GM23338 (cell line): ENCODE measurements around the gene DLG2. TPM values are rescaled to one million over a fixed set of nuclear protein-coding genes. Genes with fewer than 3 reads are reported as not detected.

Experiments used
- ATAC-seq: fragments of 200-7000 bp; cut with Tn5 transposase; 3 replicates; pipeline ENCODE4 v1.9.1; 2020
- DNase-seq: peaks from one replicate; pipeline ENCODE4 v3.0.0-alpha.2; 2015; ENCODE audit warnings: low spot score
- H2AFZ ChIP-seq: fragments of 200-600 bp; sonication (generic); 2 replicates; pipeline ENCODE4 v1.8.0; 2016; ENCODE audit warnings: antibody characterized with exemption, mild to moderate bottlenecking, moderate library complexity
- H3F3A ChIP-seq: fragments of 200-600 bp; sonication (generic); replicated peaks from 2 replicates; pipeline ENCODE4 v1.8.0; 2017; ENCODE audit warnings: antibody characterized with exemption, mixed run types, low read depth
- H3K27ac ChIP-seq: fragments of 200-600 bp; sonication (generic); 2 replicates; pipeline ENCODE4 v1.6.1; 2016; ENCODE audit warnings: low read depth
- H3K27me3 ChIP-seq: fragments of 200-600 bp; sonication (generic); 2 replicates; pipeline ENCODE4 v1.8.0; 2016; ENCODE audit warnings: mild to moderate bottlenecking, mixed run types, moderate library complexity; ENCODE audit not compliant: insufficient read depth
- H3K36me3 ChIP-seq: fragments of 200-600 bp; sonication (generic); 2 replicates; pipeline ENCODE4 v1.8.0; 2016; ENCODE audit warnings: mild to moderate bottlenecking; ENCODE audit not compliant: insufficient read depth
- H3K4me1 ChIP-seq: fragments of 200-600 bp; sonication (generic); 2 replicates; pipeline ENCODE4 v1.8.0; 2016; ENCODE audit warnings: mild to moderate bottlenecking, moderate library complexity; ENCODE audit not compliant: insufficient read depth
- H3K4me2 ChIP-seq: fragments of 200-600 bp; sonication (generic); 2 replicates; pipeline ENCODE4 v1.7.1; 2017; ENCODE audit warnings: mixed run types
- H3K4me3 ChIP-seq: fragments of 200-600 bp; sonication (generic); 2 replicates; pipeline ENCODE4 v1.6.1; 2016; ENCODE audit warnings: mixed run types
- H3K79me2 ChIP-seq: fragments of 200-600 bp; sonication (generic); replicated peaks from 2 replicates; pipeline ENCODE4 v1.8.0; 2017; ENCODE audit warnings: mild to moderate bottlenecking; ENCODE audit not compliant: insufficient read depth
- H3K9me2 ChIP-seq: fragments of 200-600 bp; sonication (generic); 2 replicates; pipeline ENCODE4 v1.8.0; 2017; ENCODE audit not compliant: insufficient read depth
- H4K20me1 ChIP-seq: fragments of 200-600 bp; sonication (generic); replicated peaks from 2 replicates; pipeline ENCODE4 v1.8.0; 2017; ENCODE audit warnings: mild to moderate bottlenecking; ENCODE audit not compliant: insufficient read depth
- H3K27ac Mint-ChIP-seq: 2 replicates; pipeline ENCODE4 v1.8.0; 2020; ENCODE audit warnings: inconsistent platforms, mild to moderate bottlenecking, moderate library complexity, mixed read lengths
- H3K27me3 Mint-ChIP-seq: 3 replicates; pipeline ENCODE4 v1.8.0; 2022; ENCODE audit warnings: low read depth, mild to moderate bottlenecking, moderate library complexity, mixed read lengths, inconsistent platforms; ENCODE audit not compliant: insufficient read depth, poor library complexity
- H3K36me3 Mint-ChIP-seq: 3 replicates; pipeline ENCODE4 v1.8.0; 2021; ENCODE audit warnings: low read depth, mild to moderate bottlenecking, inconsistent platforms, moderate library complexity, mixed read lengths
- H3K4me1 Mint-ChIP-seq: 3 replicates; pipeline ENCODE4 v1.8.0; 2020; ENCODE audit warnings: mild to moderate bottlenecking, inconsistent platforms, mixed read lengths
- H3K4me3 Mint-ChIP-seq: 3 replicates; pipeline ENCODE4 v1.8.0; 2021; ENCODE audit warnings: moderate library complexity, mild to moderate bottlenecking, inconsistent platforms, mixed read lengths
- H3K9me3 Mint-ChIP-seq: 3 replicates; pipeline ENCODE4 v1.8.0; 2020; ENCODE audit warnings: moderate library complexity, mild to moderate bottlenecking, inconsistent platforms, mixed read lengths
- CREB1 ChIP-seq: fragments of 250-450 bp; sonication (Bioruptor Pico); IDR thresholded peaks from 2 replicates; pipeline ENCODE4 v1.5.0; 2020; ENCODE audit warnings: low read depth, mild to moderate bottlenecking, moderate library complexity
- EZH2phosphoT487 ChIP-seq: fragments of 200-600 bp; sonication (generic); IDR thresholded peaks from one replicate; pipeline ENCODE4 v1.8.1; 2018; ENCODE audit warnings: antibody characterized with exemption; ENCODE audit not compliant: unreplicated experiment
- JUNB ChIP-seq: IDR thresholded peaks from one replicate; pipeline ENCODE4 v1.6.1; 2016; ENCODE audit warnings: antibody characterized with exemption; ENCODE audit not compliant: unreplicated experiment
- NANOG ChIP-seq: IDR thresholded peaks from 2 replicates; pipeline ENCODE4 v1.6.1; 2016; ENCODE audit warnings: antibody characterized with exemption, borderline replicate concordance
- STAT1 ChIP-seq: IDR thresholded peaks from one replicate; pipeline ENCODE4 v1.6.1; 2016; ENCODE audit warnings: antibody characterized with exemption; ENCODE audit not compliant: unreplicated experiment
- ZNF114 ChIP-seq: fragments of 250-450 bp; sonication (Bioruptor Pico); IDR thresholded peaks from 2 replicates; pipeline ENCODE4 v1.5.0; 2020; ENCODE audit warnings: mild to moderate bottlenecking, moderate library complexity
- polyA plus RNA-seq: library from polyadenylated mRNA; unstranded; fragments of >200 nt; fragmentation: Nextera tagmentation; extraction: Ambion mirVana; gene quantifications from 2 replicates; pipeline ENCODE4 v1.2.1, GENCODE V29; 2016
- total RNA-seq: library from RNA; depleted of rRNA; stranded (reverse); fragments of >200 nt; shearing (Covaris generic); gene quantifications from 2 replicates; pipeline ENCODE4 v1.2.3, GENCODE V29; 2014
- TF ChIP-seq, protein P1 (sequence below): IDR thresholded peaks from 2 replicates; pipeline ENCODE4 v1.6.1; 2016; ENCODE audit warnings: antibody characterized with exemption
- TF ChIP-seq, protein P2 (sequence below): fragments of 250-450 bp; sonication (Bioruptor Pico); IDR thresholded peaks from 2 replicates; pipeline ENCODE4 v1.5.0; 2020; ENCODE audit warnings: mild to moderate bottlenecking, moderate library complexity
- TF ChIP-seq, protein P3 (sequence below): IDR thresholded peaks from one replicate; pipeline ENCODE4 v1.6.1; 2018; ENCODE audit warnings: antibody characterized with exemption; ENCODE audit not compliant: unreplicated experiment
- TF ChIP-seq, protein P4 (sequence below), 2 experiments: fragments of 200-600 bp in 1 of 2; sonication (generic) in 1 of 2; conservative IDR thresholded peaks; 2 replicates each; pipeline versions ENCODE4 v1.5.1 to v1.6.1; 2016 to 2017; ENCODE audit warnings: antibody characterized with exemption in 2 of 2, low read depth in 2 of 2, mild to moderate bottlenecking in 2 of 2, moderate library complexity in 1 of 2

Gene DLG2
- total and polyA plus RNA-seq, 2 experiments from 2014 or later: 19.8 to 21.5 TPM

DNA sequence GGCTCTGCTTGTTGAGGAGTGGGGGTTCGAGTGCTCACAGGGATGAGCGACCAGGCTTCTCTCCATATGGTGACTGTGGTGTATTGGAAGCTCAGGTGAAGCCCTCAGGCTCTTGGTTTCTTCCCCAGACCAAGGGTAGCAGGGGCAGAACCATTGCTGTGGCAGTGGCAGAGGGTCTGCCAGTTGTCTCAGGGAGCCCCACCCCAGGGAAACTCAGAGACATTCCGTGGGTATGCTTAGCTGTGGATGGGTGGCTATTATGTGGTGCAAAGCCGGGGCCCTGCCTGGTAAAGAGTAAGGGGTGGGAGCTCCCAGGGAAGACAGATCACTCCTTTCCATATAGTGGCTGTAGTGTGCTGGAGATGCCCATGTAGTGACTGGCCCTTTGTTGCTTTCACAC is 167.8 kb downstream of the DLG2 start (continued):
- TF ChIP-seq, protein P1, sequence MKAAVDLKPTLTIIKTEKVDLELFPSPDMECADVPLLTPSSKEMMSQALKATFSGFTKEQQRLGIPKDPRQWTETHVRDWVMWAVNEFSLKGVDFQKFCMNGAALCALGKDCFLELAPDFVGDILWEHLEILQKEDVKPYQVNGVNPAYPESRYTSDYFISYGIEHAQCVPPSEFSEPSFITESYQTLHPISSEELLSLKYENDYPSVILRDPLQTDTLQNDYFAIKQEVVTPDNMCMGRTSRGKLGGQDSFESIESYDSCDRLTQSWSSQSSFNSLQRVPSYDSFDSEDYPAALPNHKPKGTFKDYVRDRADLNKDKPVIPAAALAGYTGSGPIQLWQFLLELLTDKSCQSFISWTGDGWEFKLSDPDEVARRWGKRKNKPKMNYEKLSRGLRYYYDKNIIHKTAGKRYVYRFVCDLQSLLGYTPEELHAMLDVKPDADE: no peak
- TF ChIP-seq JUNB (no peak), STAT1 (no peak), EZH2phosphoT487 (no peak), NANOG (no peak), ZNF114 (CRISPR knock-in tag) (no peak)
- TF ChIP-seq, protein P2, sequence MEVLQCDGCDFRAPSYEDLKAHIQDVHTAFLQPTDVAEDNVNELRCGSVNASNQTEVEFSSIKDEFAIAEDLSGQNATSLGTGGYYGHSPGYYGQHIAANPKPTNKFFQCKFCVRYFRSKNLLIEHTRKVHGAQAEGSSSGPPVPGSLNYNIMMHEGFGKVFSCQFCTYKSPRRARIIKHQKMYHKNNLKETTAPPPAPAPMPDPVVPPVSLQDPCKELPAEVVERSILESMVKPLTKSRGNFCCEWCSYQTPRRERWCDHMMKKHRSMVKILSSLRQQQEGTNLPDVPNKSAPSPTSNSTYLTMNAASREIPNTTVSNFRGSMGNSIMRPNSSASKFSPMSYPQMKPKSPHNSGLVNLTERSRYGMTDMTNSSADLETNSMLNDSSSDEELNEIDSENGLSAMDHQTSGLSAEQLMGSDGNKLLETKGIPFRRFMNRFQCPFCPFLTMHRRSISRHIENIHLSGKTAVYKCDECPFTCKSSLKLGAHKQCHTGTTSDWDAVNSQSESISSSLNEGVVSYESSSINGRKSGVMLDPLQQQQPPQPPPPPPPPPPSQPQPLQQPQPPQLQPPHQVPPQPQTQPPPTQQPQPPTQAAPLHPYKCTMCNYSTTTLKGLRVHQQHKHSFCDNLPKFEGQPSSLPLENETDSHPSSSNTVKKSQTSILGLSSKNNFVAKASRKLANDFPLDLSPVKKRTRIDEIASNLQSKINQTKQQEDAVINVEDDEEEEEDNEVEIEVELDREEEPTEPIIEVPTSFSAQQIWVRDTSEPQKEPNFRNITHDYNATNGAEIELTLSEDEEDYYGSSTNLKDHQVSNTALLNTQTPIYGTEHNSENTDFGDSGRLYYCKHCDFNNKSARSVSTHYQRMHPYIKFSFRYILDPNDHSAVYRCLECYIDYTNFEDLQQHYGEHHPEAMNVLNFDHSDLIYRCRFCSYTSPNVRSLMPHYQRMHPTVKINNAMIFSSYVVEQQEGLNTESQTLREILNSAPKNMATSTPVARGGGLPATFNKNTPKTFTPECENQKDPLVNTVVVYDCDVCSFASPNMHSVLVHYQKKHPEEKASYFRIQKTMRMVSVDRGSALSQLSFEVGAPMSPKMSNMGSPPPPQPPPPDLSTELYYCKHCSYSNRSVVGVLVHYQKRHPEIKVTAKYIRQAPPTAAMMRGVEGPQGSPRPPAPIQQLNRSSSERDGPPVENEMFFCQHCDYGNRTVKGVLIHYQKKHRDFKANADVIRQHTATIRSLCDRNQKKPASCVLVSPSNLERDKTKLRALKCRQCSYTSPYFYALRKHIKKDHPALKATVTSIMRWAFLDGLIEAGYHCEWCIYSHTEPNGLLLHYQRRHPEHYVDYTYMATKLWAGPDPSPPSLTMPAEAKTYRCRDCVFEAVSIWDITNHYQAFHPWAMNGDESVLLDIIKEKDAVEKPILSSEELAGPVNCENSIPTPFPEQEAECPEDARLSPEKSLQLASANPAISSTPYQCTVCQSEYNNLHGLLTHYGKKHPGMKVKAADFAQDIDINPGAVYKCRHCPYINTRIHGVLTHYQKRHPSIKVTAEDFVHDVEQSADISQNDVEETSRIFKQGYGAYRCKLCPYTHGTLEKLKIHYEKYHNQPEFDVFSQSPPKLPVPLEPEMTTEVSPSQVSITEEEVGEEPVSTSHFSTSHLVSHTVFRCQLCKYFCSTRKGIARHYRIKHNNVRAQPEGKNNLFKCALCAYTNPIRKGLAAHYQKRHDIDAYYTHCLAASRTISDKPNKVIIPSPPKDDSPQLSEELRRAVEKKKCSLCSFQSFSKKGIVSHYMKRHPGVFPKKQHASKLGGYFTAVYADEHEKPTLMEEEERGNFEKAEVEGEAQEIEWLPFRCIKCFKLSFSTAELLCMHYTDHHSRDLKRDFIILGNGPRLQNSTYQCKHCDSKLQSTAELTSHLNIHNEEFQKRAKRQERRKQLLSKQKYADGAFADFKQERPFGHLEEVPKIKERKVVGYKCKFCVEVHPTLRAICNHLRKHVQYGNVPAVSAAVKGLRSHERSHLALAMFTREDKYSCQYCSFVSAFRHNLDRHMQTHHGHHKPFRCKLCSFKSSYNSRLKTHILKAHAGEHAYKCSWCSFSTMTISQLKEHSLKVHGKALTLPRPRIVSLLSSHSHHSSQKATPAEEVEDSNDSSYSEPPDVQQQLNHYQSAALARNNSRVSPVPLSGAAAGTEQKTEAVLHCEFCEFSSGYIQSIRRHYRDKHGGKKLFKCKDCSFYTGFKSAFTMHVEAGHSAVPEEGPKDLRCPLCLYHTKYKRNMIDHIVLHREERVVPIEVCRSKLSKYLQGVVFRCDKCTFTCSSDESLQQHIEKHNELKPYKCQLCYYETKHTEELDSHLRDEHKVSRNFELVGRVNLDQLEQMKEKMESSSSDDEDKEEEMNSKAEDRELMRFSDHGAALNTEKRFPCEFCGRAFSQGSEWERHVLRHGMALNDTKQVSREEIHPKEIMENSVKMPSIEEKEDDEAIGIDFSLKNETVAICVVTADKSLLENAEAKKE (CRISPR knock-in tag): no peak

DNA sequence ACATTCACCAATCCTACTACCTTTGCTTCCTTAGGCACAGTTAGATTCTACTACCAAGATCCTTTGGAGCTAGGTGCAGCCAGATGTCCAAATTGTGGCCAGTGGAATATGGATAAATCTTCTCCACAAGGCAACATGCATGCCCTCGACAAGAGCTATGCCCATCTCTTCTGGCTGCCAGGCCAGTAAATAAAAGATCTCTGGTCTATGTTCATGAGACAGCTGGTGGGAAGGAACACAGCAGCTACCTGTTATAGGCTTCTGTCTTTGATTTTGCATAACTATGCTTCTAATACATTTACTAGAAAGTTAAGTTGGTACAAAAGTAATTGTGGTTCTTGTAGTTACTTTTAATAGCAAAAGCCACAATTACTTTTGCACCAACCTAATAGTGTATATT is 182.7 kb downstream of the DLG2 start:
- H3K4me1 ChIP-seq: no peaks in the 10 kb centered on the region
- H3F3A ChIP-seq: no peaks in the 10 kb centered on the region
- no peaks in the 10 kb centered on the region for H3K27me3 ChIP-seq
- no peak overlapping the region for H3K4me3 ChIP-seq
- H2AFZ ChIP-seq: no peak overlapping the region
- DNase-seq (no peak), ATAC-seq (no peak)
- no peaks in the 10 kb centered on the region for H3K36me3 Mint-ChIP-seq
- H3K9me2 ChIP-seq: no peaks in the 10 kb centered on the region
- H3K79me2 ChIP-seq: no peaks in the 10 kb centered on the region
- H3K4me2 ChIP-seq: no peak overlapping the region
- H3K4me1 Mint-ChIP-seq: peaks cover 3% of the 10 kb centered on the region; the same call in 1 of the 3 replicates
- H3K9me3 Mint-ChIP-seq: peaks cover 2% of the 10 kb centered on the region; the same call in 1 of the 3 replicates
- H3K4me3 Mint-ChIP-seq: no peak overlapping the region
- H3K27ac Mint-ChIP-seq: no peak overlapping the region
- H3K27me3 Mint-ChIP-seq: no peaks in the 10 kb centered on the region
- H3K27ac ChIP-seq: no peak overlapping the region
- no peaks in the 10 kb centered on the region for H4K20me1 ChIP-seq
- H3K36me3 ChIP-seq: no peaks in the 10 kb centered on the region
- TF ChIP-seq, protein P3, sequence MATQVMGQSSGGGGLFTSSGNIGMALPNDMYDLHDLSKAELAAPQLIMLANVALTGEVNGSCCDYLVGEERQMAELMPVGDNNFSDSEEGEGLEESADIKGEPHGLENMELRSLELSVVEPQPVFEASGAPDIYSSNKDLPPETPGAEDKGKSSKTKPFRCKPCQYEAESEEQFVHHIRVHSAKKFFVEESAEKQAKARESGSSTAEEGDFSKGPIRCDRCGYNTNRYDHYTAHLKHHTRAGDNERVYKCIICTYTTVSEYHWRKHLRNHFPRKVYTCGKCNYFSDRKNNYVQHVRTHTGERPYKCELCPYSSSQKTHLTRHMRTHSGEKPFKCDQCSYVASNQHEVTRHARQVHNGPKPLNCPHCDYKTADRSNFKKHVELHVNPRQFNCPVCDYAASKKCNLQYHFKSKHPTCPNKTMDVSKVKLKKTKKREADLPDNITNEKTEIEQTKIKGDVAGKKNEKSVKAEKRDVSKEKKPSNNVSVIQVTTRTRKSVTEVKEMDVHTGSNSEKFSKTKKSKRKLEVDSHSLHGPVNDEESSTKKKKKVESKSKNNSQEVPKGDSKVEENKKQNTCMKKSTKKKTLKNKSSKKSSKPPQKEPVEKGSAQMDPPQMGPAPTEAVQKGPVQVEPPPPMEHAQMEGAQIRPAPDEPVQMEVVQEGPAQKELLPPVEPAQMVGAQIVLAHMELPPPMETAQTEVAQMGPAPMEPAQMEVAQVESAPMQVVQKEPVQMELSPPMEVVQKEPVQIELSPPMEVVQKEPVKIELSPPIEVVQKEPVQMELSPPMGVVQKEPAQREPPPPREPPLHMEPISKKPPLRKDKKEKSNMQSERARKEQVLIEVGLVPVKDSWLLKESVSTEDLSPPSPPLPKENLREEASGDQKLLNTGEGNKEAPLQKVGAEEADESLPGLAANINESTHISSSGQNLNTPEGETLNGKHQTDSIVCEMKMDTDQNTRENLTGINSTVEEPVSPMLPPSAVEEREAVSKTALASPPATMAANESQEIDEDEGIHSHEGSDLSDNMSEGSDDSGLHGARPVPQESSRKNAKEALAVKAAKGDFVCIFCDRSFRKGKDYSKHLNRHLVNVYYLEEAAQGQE: no peak
- no peak for TF ChIP-seq CREB1
- TF ChIP-seq, protein P4, sequence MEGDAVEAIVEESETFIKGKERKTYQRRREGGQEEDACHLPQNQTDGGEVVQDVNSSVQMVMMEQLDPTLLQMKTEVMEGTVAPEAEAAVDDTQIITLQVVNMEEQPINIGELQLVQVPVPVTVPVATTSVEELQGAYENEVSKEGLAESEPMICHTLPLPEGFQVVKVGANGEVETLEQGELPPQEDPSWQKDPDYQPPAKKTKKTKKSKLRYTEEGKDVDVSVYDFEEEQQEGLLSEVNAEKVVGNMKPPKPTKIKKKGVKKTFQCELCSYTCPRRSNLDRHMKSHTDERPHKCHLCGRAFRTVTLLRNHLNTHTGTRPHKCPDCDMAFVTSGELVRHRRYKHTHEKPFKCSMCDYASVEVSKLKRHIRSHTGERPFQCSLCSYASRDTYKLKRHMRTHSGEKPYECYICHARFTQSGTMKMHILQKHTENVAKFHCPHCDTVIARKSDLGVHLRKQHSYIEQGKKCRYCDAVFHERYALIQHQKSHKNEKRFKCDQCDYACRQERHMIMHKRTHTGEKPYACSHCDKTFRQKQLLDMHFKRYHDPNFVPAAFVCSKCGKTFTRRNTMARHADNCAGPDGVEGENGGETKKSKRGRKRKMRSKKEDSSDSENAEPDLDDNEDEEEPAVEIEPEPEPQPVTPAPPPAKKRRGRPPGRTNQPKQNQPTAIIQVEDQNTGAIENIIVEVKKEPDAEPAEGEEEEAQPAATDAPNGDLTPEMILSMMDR (conservative IDR thresholded peaks at IDR 0.05; ENCODE audit: low read depth in 2 of 2): no peak
- TF ChIP-seq STAT1: no peak
- TF ChIP-seq, protein P1: no peak
- TF ChIP-seq JUNB: no peak
